ENCODE data around the gene LLGL1. TPM values are rescaled to one million over a fixed set of nuclear protein-coding genes. Genes with fewer than 3 reads are reported as not detected.

Gene LLGL1
- total and polyA plus RNA-seq, 10 of the 15 experiments (the other 5 are each of a cell fraction or from before 2014, with no cell fraction given), result 0.02 to 9.2 (median 2.5) TPM

GRCh38 chr17:18258356-18259038, 33.1 kb downstream of the LLGL1 start, which contains the start of gene FLII (continued):
- TF ChIP-seq ZNF592 (IDR thresholded peaks at IDR 0.05) (peak; percentile 29; the same call in 1 of the 2 replicates), BCL3 (IDR thresholded peaks at IDR 0.05; ENCODE audit: borderline replicate concordance, insufficient read depth, low read depth, low read length, poor library complexity, severe bottlenecking) (no peak), PAX5 (IDR thresholded peaks at IDR 0.05; ENCODE audit: borderline replicate concordance, low read depth, low read length) (no peak)

All from GM12878 (cell line).